ENCODE results near the gene KIAA1755. TPM values are rescaled to one million over a fixed set of nuclear protein-coding genes. Genes with fewer than 3 reads are reported as not detected.

Gene KIAA1755
- total and polyA plus RNA-seq, 2 of the 4 experiments (the other 2 are of a cell fraction) = 2.5 to 5.1 TPM

DNA sequence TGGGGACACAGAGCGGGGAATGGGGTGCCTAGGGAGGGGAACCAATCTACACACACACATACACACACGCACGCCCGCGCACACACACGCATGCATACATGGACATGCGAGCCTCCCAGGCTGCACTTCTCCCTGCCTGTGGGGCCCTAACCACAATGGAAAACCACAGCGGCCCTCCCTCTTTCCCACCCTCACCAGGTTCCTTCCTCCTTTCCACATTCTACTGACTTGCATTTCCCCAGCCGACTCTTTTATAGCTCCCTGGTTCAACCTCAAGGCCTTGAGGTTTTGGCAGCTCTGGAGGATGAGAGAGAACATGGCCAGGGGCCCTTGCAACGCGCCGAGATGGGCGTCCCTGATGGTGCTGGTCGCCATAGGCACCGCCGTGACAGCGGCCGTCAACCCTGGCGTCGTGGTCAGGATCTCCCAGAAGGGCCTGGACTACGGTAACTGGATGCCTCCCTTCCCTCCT is 43.4 kb upstream of the KIAA1755 start, which contains the start of gene BPI:
TSS of gene BPI (plus strand) at position 249 of the 472 bp plus-strand sequence. CDS start at position 317, 68 bp downstream.
- intact Hi-C loops (cut with micrococcal nuclease) = no loop called here
- POLR2A ChIA-PET (ENCODE audit: unreplicated experiment) = no interaction called here

More for the DNA sequence above, 43.4 kb upstream of the KIAA1755 start, which contains the start of gene BPI:
- CTCF ChIA-PET = no interaction called here
- Histone ChIP-seq H2AFZ (replicated peaks; ENCODE audit: low read length, poor library complexity) (peak within 1 kb of the TSS; percentile 5), H3K18ac (ENCODE audit: low read depth, low read length) (no peak within 1 kb of the TSS), H2AK5ac (ENCODE audit: low read depth, low read length) (no peak within 1 kb of the TSS), H3K4ac (ENCODE audit: low read depth, low read length) (no peak within 1 kb of the TSS), H3K9ac (ENCODE audit: low read depth, low read length) (no peak within 1 kb of the TSS), H3K79me1 (ENCODE audit: low read depth in 1 of 2, low read length in 2 of 2) (no peaks in the 10 kb centered on the region), H2BK120ac (ENCODE audit: low read depth, low read length) (no peak within 1 kb of the TSS), H3K9me3 (ENCODE audit: control insufficient read depth, insufficient read depth, low read length) (peaks cover 2% of the 10 kb centered on the region; the same call in 1 of the 2 replicates), H3K56ac (ENCODE audit: extremely low read depth, insufficient read depth, low read length) (no peak within 1 kb of the TSS), H3K27me3 (ENCODE audit: control insufficient read depth, insufficient read depth, low read length) (peaks cover 21% of the 10 kb centered on the region), H3K9me1 (ENCODE audit: insufficient read depth, low read length) (0 out of 2 replicates have a peak, but pooled peaks cover 2% of the 10 kb centered on the region), H3K27ac (ENCODE audit: insufficient read depth, low read length) (no peak within 1 kb of the TSS), H4K5ac (ENCODE audit: low read depth, low read length) (no peak within 1 kb of the TSS), H3K4me1 (ENCODE audit: control insufficient read depth, insufficient read depth, low read length) (peaks cover 2% of the 10 kb centered on the region), H3K4me3 (ENCODE audit: insufficient read depth, low read depth, low read length) (no peak within 1 kb of the TSS), H3K4me2 (ENCODE audit: low read depth, low read length) (no peak within 1 kb of the TSS), H3K14ac (replicated peaks; ENCODE audit: low read depth, low read length) (no peak within 1 kb of the TSS), H3K36me3 (ENCODE audit: control insufficient read depth, insufficient read depth, low read length) (no peaks in the 10 kb centered on the region), H4K8ac (ENCODE audit: low read depth in 2 of 2, low read length in 2 of 2) (no peak within 1 kb of the TSS), H4K91ac (ENCODE audit: insufficient read depth, low read depth, low read length) (no peak within 1 kb of the TSS), H2BK5ac (ENCODE audit: low read depth, low read length, poor library complexity, severe bottlenecking) (no peak within 1 kb of the TSS), H2BK20ac (ENCODE audit: low read depth, low read length) (no peak within 1 kb of the TSS), H4K20me1 (ENCODE audit: insufficient read depth, low read length) (no peaks in the 10 kb centered on the region), H2AK9ac (replicated peaks; ENCODE audit: low read depth, low read length, poor library complexity) (no peak within 1 kb of the TSS), H2BK15ac (ENCODE audit: low read depth, low read length) (no peak within 1 kb of the TSS), H3K23ac (ENCODE audit: low read depth, low read length) (no peak within 1 kb of the TSS)
- in situ Hi-C loops (cut with MboI; ENCODE audit: low sequenced_read_pairs) (loop anchor here (10.0 kb wide), 1 partner anchor 239 kb away; no protein-coding TSS in a partner anchor), dilution Hi-C loops (cut with HindIII; ENCODE audit: low sequenced_read_pairs, unreplicated experiment) (no loop called here)
- no peak for DNase-seq
- BruUV-seq (replicated peaks) = no TSS peak
- no peak for ATAC-seq (ENCODE audit: low read depth)
- 100% methylated on average over 1 of the region's 21 CpGs; no CpG with 5 or more reads in 1 of the 2 experiments for WGBS, 2 experiments (ENCODE audit: extremely low coverage in 2 of 2, insufficient read length in 1 of 2)
- no peak for TF ChIP-seq USF2 (IDR thresholded peaks at IDR 0.05; ENCODE audit: low read depth, low read length)
- no peak for TF ChIP-seq POLR2A (IDR thresholded peaks at IDR 0.05; ENCODE audit: low read depth, low read length)
- no peak for TF ChIP-seq FOS (IDR thresholded peaks at IDR 0.05; ENCODE audit: low read depth, low read length)
- TF ChIP-seq RFX5 (IDR thresholded peaks at IDR 0.05; ENCODE audit: low read depth, low read length) = no peak
- TF ChIP-seq MAFK (IDR thresholded peaks at IDR 0.05; ENCODE audit: low read depth, low read length) = no peak
- no peak for TF ChIP-seq MXI1 (IDR thresholded peaks at IDR 0.05; ENCODE audit: borderline replicate concordance, low read depth, low read length)
- no peak for TF ChIP-seq RCOR1 (IDR thresholded peaks at IDR 0.05; ENCODE audit: insufficient replicate concordance, low read length)
- no peak for TF ChIP-seq RAD21 (IDR thresholded peaks at IDR 0.05; ENCODE audit: low read length)
- no peak for TF ChIP-seq BHLHE40 (IDR thresholded peaks at IDR 0.05; ENCODE audit: low read depth, low read length)
- TF ChIP-seq CHD1 (IDR thresholded peaks at IDR 0.05; ENCODE audit: low read depth, low read length) = no peak
- TF ChIP-seq MAZ (IDR thresholded peaks at IDR 0.05; ENCODE audit: borderline replicate concordance, low read depth, low read length) = no peak
- TF ChIP-seq ELK1 (IDR thresholded peaks at IDR 0.05; ENCODE audit: borderline replicate concordance, low read depth, low read length) = no peak
- no peak for TF ChIP-seq CTCF (conservative IDR thresholded peaks at IDR 0.05; ENCODE audit: low read depth, low read length)
- no peak for TF ChIP-seq NFE2L2 (IDR thresholded peaks at IDR 0.05; ENCODE audit: low read depth, low read length)
- TF ChIP-seq CEBPB (IDR thresholded peaks at IDR 0.05; ENCODE audit: low read depth, low read length) = no peak
- no peak for TF ChIP-seq SMC3 (IDR thresholded peaks at IDR 0.05; ENCODE audit: low read depth, low read length)

All from IMR-90 (cell line).